NOMO-1 treated with DMSO at 0.1 percent for 48 hours (cell line): Measurements from ENCODE around the gene TRIM15.
"Not testable (repeated sequence)": the region's sequence is repeated elsewhere in the genome, so short reads cannot be mapped to it uniquely, and the experiment has no call there.

ENCODE experiments used
- DNase-seq: peaks from one replicate; lab custom pipeline; 2025; ENCODE audit not compliant: unreplicated experiment; lab: John Stamatoyannopoulos, UW

Gene TRIM15

DNA sequence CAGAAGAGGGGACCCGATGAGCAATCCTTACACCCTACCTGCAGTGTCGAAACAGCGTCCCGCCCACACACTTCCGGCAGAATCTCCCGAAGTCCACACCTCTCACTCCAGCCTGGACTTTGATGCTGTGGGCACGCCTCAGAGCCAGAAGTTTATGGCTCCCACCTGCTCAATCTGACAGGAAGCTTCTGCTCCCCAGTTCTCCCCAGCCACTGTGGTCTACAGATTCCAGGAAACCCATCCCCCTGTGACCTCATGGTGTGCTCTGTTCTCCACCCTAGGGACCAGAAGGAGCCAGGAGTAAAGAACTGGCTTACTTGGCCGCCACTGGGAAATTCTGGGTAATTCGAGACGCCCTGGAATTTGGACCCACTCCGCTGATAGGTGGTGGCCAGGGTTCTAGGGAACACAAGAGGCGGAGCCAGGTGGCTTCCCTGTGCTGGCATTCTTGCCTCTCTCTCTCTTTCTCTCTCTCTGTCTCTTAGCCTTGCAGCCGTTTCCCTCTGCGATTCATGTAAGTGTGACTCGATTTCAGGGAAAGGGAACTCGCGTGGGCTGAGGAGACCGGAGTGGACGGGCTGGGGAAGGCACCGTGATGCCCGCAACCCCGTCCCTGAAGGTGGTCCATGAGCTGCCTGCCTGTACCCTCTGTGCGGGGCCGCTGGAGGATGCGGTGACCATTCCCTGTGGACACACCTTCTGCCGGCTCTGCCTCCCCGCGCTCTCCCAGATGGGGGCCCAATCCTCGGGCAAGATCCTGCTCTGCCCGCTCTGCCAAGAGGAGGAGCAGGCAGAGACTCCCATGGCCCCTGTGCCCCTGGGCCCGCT lies at the start of gene TRIM15:
Gene TRIM15 (plus strand): TSS at position 457 of the 828 bp plus-strand sequence. CDS start 139 bp downstream, at position 596.
- DNase-seq: no peak

DNA sequence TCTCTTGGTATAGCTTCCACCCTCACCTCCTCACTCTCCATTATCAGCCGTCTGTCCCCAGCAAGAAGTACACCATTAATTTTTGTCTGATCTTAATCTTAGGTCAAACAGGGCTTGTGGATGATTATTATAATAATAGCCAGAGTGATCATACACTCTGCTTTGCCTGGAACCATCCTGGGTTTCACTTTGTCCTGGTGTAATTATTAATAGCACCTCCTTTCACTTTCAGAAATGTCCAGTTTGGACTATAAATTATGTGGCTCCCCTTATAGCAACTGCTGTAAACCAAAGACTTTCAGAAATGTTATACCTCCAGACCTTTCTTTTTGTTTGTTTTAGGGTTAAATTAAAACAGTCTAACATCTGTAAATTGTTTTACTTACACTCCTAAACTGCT lies 49.5 kb upstream of the TRIM15 start:
- DNase-seq: no peak

DNA sequence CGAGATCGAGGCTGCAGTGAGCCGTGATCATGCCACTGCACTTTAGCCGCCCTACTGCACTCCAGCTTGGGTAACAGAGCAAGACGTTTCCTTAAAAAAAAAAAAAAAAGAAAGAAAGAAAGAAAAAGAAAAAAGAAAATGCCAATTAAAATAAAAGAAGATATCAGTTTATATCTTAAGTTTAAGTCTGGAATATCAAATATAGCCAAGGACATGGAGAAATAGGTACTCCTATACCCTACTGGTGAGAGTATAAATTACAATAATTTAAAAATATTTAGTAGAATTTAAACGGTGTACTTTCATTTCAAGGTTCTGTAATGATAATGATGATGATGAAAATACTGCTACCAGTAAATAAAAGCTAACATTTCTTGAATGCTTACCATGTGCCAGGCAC lies 46.6 kb upstream of the TRIM15 start:
- no peak for DNase-seq

- not testable (repeated sequence) for DNase-seq
These were observed 44.7 kb upstream of the TRIM15 start for GRCh38 chr6:30118691-30119090.

GRCh38 chr6:30121446-30122366 lies 41.6 kb upstream of the TRIM15 start:
- no peak for DNase-seq

GRCh38 chr6:30122515-30122914 lies 40.8 kb upstream of the TRIM15 start:
- peak; percentile 79 for DNase-seq

- DNase-seq: no peak
These were observed 35.9 kb upstream of the TRIM15 start for GRCh38 chr6:30127238-30128093.

- DNase-seq: no peak
These were observed 33.8 kb upstream of the TRIM15 start for GRCh38 chr6:30129265-30130178.

DNA sequence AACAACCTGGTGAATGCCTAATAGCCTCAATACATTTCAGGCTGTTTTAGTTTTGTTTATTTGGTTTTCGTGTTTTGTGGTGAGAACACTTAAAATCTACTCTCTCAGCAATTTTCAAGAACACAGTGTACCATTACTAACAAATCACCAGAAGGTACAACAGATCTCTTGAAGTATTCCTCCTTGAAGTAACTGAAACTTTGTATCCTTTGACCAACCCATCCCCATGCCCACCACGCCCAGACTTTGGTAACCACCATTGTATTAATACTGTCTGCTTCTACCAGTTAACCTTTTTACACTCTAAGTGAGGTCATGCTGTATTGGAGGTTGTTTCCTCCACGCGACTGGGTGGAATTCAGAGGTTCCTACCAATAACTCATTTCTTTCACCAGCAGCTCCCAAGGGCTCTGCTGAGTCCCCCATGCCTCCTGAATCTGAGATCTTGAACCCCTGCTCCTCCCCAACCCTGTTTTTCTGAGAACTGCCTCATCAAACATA lies 33.1 kb upstream of the TRIM15 start:
- no peak for DNase-seq

- DNase-seq: peak; percentile 73
These were observed 32.2 kb upstream of the TRIM15 start for GRCh38 chr6:30130887-30131862.

DNA sequence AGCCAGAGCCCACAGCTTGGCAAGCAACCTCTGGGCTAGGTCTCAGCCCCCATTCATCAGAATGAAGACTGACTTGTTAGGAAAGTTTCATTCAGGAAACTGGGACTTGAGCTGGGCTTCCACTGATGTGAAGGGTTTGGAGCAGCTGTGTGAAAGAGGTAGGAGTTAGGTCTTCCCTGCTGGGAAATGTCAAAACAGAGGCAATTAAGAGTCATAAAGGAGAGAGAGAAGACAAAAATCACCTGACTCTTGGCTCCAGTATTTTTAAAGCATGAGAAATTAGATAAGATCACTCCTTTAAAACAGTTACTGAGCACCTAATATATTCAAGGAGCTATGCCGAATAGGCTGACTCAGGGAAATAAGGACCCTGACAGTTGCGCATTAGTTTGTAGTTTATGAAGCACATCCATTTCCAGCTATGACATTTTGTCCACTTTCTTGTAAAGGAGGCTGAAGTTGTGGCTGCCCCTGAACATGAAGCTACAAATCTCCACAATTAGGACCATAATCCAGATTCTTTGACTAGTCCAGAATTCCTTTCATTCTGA lies 31.3 kb upstream of the TRIM15 start:
- DNase-seq: no peak

GRCh38 chr6:30135147-30135546 lies 28.2 kb upstream of the TRIM15 start:
- DNase-seq: no peak

- DNase-seq: no peak
These were observed 27.6 kb upstream of the TRIM15 start, which contains the start of gene TRIM40 for GRCh38 chr6:30135757-30136156. Gene TRIM40, plus strand, starts transcription at chr6:30136140. Its CDS starts 897 bp downstream, at chr6:30137037.

- DNase-seq: no peak
These were observed 26.6 kb upstream of the TRIM15 start for GRCh38 chr6:30136570-30137286.

DNA sequence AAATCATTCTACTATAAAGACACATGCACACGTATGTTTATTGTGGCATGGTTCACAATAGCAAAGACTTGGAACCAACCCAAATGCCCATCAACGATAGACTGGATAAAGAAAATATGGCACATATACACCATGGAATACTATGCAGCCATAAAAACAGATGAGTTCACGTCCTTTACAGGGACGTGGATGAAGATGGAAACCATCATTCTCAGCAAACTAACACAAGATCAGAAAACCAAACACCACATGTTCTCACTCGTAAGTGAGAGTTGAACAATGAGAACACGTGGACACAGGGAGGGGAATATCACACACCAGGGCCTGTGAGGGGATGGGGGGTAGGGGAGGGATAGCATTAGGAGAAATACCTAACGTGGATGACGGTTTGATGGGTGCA lies 23.1 kb upstream of the TRIM15 start:
- not testable (repeated sequence) for DNase-seq

- DNase-seq: no peak
These were observed 20.7 kb upstream of the TRIM15 start for GRCh38 chr6:30142665-30143064.

- no peak for DNase-seq
These were observed 19.6 kb upstream of the TRIM15 start for GRCh38 chr6:30143780-30144179.
